ENCODE results near the gene BUB1B. TPM values are rescaled to one million over a fixed set of nuclear protein-coding genes. Genes with fewer than 3 reads are reported as not detected.

BUB1B gene
- polyA plus RNA-seq, 1 of the 3 experiments (the other 2 are of a cell fraction): 12.6 TPM

DNA sequence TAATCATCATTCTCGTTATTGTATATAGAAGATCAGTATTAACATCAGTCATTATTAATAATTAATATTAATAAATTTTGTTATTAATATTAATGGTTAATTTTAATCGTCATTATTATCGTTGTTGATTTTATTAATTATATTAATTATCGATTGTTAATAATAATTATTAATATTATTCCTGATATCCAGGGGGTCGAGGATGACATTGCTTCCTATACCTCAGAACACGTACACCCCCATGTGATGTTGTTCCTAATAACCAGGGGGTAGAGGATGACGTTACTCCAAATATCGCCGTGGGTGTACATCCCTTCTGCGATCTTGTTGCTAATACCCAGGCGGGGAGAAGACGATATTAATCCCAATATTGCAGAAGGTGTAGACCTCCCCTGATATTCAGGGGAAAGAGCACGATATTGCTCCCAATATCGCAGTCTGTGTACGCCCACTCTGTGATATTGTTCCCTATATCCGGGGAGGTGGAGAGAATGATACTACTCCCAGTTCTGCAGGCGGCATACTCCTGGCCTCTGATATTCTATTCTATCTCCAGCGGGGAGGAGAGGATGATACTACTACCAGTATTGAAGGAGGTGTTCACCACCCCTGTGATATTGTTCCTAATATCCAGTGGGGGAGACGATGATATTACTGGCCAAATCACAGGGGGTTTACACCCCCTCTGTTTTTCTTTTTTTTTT, 29.9 kb upstream of the BUB1B start:
- Histone ChIP-seq H3K4me1 (ENCODE audit: control insufficient read depth in 1 of 2, insufficient read depth in 2 of 2, low read depth in 1 of 2, low read length in 1 of 2) (no peaks in the 10 kb centered on the region), H3K4me2 (no peak overlapping the region), H3K27ac (ENCODE audit: low read depth in 2 of 2, low read length in 1 of 2) (no peak overlapping the region), H3K4me3 (ENCODE audit: low read depth in 2 of 2, low read length in 1 of 2) (no peak overlapping the region), H3K27me3 (ENCODE audit: insufficient read depth) (peaks cover 20% of the 10 kb centered on the region; the same call in 1 of the 2 replicates), H2AFZ (ENCODE audit: low read depth) (no peak overlapping the region), H3K9me3 (no peaks in the 10 kb centered on the region), H3K9ac (no peak overlapping the region), H3K36me3 (replicated peaks in 1 of 2; ENCODE audit: control insufficient read depth in 1 of 2, insufficient read depth in 2 of 2, low read length in 1 of 2) (no peaks in the 10 kb centered on the region), H3K79me2 (ENCODE audit: insufficient read depth) (no peaks in the 10 kb centered on the region), H4K20me1 (ENCODE audit: insufficient read depth) (no peaks in the 10 kb centered on the region), H3F3A (replicated peaks; ENCODE audit: insufficient read depth) (no peaks in the 10 kb centered on the region), H3K9me2 (no peaks in the 10 kb centered on the region)
- no peak for DNase-seq
- TF ChIP-seq EZH2phosphoT487 (IDR thresholded peaks at IDR 0.05; ENCODE audit: borderline replicate concordance, low read depth) (no peak), ELF1 (IDR thresholded peaks at IDR 0.05) (no peak), MXI1 (IDR thresholded peaks at IDR 0.05; ENCODE audit: low read depth, low read length) (no peak), EP300 (IDR thresholded peaks at IDR 0.05; ENCODE audit: borderline replicate concordance in 1 of 2, low read depth in 1 of 2, low read length in 1 of 2) (no peak), FOSL2 (IDR thresholded peaks at IDR 0.05; ENCODE audit: borderline replicate concordance, low read depth) (no peak), RFX5 (IDR thresholded peaks at IDR 0.05; ENCODE audit: low read length) (no peak), TCF12 (IDR thresholded peaks at IDR 0.05) (no peak), RAD21 (IDR thresholded peaks at IDR 0.05; ENCODE audit: low read length) (no peak)
- TF ChIP-seq, protein P1, sequence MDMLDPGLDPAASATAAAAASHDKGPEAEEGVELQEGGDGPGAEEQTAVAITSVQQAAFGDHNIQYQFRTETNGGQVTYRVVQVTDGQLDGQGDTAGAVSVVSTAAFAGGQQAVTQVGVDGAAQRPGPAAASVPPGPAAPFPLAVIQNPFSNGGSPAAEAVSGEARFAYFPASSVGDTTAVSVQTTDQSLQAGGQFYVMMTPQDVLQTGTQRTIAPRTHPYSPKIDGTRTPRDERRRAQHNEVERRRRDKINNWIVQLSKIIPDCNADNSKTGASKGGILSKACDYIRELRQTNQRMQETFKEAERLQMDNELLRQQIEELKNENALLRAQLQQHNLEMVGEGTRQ (IDR thresholded peaks at IDR 0.05; ENCODE audit: borderline replicate concordance, low read depth, low read length): no peak
- TF ChIP-seq, protein P2, sequence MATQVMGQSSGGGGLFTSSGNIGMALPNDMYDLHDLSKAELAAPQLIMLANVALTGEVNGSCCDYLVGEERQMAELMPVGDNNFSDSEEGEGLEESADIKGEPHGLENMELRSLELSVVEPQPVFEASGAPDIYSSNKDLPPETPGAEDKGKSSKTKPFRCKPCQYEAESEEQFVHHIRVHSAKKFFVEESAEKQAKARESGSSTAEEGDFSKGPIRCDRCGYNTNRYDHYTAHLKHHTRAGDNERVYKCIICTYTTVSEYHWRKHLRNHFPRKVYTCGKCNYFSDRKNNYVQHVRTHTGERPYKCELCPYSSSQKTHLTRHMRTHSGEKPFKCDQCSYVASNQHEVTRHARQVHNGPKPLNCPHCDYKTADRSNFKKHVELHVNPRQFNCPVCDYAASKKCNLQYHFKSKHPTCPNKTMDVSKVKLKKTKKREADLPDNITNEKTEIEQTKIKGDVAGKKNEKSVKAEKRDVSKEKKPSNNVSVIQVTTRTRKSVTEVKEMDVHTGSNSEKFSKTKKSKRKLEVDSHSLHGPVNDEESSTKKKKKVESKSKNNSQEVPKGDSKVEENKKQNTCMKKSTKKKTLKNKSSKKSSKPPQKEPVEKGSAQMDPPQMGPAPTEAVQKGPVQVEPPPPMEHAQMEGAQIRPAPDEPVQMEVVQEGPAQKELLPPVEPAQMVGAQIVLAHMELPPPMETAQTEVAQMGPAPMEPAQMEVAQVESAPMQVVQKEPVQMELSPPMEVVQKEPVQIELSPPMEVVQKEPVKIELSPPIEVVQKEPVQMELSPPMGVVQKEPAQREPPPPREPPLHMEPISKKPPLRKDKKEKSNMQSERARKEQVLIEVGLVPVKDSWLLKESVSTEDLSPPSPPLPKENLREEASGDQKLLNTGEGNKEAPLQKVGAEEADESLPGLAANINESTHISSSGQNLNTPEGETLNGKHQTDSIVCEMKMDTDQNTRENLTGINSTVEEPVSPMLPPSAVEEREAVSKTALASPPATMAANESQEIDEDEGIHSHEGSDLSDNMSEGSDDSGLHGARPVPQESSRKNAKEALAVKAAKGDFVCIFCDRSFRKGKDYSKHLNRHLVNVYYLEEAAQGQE (IDR thresholded peaks at IDR 0.05; ENCODE audit: low read depth, low read length): no peak
- TF ChIP-seq, protein P3, sequence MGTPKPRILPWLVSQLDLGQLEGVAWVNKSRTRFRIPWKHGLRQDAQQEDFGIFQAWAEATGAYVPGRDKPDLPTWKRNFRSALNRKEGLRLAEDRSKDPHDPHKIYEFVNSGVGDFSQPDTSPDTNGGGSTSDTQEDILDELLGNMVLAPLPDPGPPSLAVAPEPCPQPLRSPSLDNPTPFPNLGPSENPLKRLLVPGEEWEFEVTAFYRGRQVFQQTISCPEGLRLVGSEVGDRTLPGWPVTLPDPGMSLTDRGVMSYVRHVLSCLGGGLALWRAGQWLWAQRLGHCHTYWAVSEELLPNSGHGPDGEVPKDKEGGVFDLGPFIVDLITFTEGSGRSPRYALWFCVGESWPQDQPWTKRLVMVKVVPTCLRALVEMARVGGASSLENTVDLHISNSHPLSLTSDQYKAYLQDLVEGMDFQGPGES (IDR thresholded peaks at IDR 0.05; ENCODE audit: low read depth, low read length): no peak
- TF ChIP-seq, protein P4, sequence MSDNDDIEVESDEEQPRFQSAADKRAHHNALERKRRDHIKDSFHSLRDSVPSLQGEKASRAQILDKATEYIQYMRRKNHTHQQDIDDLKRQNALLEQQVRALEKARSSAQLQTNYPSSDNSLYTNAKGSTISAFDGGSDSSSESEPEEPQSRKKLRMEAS (IDR thresholded peaks at IDR 0.05; ENCODE audit: low read depth): no peak
- TF ChIP-seq, protein P5, sequence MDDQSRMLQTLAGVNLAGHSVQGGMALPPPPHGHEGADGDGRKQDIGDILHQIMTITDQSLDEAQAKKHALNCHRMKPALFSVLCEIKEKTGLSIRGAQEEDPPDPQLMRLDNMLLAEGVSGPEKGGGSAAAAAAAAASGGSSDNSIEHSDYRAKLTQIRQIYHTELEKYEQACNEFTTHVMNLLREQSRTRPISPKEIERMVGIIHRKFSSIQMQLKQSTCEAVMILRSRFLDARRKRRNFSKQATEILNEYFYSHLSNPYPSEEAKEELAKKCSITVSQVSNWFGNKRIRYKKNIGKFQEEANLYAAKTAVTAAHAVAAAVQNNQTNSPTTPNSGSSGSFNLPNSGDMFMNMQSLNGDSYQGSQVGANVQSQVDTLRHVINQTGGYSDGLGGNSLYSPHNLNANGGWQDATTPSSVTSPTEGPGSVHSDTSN (IDR thresholded peaks at IDR 0.05): no peak
- CTCF ChIA-PET: no interaction called here
- WGBS (ENCODE audit: low lambda C conversion rate): 55% methylated on average over 19 of the region's 19 CpGs
- POLR2A ChIA-PET: no interaction called here
